Measurements from ENCODE around the gene EIF4B.

EIF4B gene

DNA sequence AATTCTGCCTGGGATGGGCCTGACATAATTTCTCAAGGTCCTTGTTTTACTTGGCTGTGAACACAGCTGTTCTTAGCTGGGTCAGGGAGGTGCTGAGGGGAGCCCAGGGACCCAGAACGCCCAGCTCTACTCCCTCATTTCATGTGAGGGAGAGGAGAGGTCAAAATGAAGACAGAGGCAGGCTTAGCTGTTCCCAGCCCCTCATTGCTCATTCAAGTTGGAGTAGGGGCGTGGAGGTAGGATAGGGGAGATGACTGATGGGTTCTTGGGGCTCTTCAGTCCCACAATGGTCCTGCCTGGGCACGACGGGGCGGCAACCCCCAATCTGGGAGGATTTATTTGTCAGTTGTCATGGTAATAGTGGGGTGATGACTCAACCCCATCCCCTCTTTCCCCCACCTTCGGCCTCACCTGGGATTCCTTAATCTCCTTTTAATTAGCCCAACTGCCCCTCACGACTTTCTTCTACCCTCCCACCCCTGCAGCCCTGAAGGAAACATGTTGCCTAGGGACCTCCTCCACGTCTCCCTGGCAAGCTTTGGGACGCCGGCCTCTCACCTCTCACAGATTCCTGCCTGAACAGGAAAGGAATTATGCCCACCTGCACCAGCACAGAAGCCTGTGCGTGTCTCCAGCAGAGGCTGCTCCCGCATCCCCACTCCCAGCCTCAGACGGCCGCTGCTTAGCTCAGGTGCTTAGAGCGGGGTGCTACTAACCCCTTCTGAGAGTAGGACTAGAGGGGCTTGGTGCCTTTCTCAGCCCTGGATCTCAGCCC, 62.7 kb downstream of the EIF4B start:
- H3K36me3 Mint-ChIP-seq (ENCODE audit: insufficient read depth), result peaks cover 57% of the 10 kb centered on the region
- ATAC-seq (replicated peaks) (no peak), DNase-seq (no peak)
- H3K9me3 Mint-ChIP-seq, result no peaks in the 10 kb centered on the region
- H3K27me3 Mint-ChIP-seq, result no peaks in the 10 kb centered on the region
- H3K4me3 Mint-ChIP-seq, result no peak overlapping the region
- peak overlapping the region; percentile 41 to 74 for H3K27ac Mint-ChIP-seq
- peaks cover 20 to 33% of the 10 kb centered on the region in 2 donors for H3K4me1 Mint-ChIP-seq (ENCODE audit: low read depth in 2 of 2)

DNA sequence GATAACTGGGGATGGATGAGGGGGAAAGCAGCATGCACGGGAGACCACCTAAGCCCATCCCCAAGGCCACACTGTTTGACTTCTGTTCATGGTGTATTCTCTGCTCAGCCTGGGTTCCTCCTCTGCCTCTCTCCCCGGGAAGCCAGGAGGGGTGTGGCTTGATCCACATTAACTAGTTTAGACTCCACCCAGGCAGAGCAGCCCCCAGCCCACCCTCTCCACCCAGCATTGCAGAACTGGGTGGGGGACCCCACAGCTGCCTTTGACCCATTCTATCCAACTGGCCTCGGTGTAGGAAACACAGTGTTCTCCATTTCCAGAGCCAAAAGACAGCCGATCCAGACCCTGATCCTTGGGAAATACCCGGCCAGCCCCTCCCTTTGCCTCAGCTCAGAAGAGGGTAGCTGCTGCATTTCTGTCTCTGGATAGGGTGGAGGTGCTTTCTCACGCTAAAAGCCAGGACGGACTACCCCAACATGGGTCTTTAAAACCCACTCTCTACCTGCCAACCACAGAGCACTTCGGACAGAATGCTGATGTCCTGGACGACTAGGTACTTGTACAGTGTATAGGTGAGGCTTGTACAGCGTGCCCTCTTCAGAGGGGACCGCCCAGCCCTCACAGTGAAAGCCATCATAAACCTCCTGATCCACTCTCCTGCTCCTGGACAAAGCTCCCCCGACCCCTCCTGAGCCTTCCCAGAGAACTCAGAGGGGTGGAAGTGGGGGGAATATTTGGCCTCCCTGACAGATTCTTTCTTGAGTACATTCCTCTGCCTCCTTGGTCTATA, 63.6 kb downstream of the EIF4B start:
- ATAC-seq (replicated peaks) (no peak), DNase-seq (no peak)
- H3K27ac Mint-ChIP-seq, result peak overlapping the region; percentile 41 to 74
- H3K4me1 Mint-ChIP-seq (ENCODE audit: low read depth in 2 of 2), result peaks cover 27 to 41% of the 10 kb centered on the region in 2 donors
- no peak overlapping the region for H3K4me3 Mint-ChIP-seq
- H3K27me3 Mint-ChIP-seq, result no peaks in the 10 kb centered on the region
- H3K9me3 Mint-ChIP-seq, result no peaks in the 10 kb centered on the region
- peaks cover 58% of the 10 kb centered on the region for H3K36me3 Mint-ChIP-seq (ENCODE audit: insufficient read depth)

DNA sequence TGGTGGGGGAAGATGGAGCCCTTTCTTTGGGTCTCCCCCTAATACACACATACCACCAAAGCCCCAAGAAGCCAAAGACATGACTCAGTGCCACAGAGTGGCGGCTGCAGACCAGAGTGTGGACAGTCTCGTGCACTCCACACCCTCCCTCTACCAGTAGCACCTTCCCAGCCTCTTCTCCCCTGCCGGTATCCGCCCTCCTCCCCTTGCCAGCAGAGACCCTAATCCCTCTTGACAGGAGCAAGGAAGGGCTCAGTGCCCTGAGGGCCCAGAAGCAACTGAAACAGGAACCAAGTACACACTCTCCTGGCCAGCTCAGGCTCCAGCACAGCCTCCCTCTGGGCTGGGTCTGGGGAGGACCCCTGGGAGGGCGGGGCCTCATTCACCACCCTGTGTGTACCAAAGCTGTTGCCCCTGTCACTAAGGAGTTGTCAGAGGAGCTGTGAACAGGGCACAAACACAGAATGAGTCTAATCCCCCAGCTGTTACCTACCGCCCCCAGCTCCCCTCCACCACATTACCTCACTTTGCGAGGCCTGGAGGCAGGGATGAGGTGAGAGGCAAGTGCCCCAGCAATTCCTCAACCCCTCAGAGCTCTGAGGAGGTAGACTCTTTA, 64.7 kb downstream of the EIF4B start:
- Mint-ChIP-seq H3K9me3 (no peaks in the 10 kb centered on the region), H3K36me3 (ENCODE audit: insufficient read depth) (peaks cover 63% of the 10 kb centered on the region), H3K27me3 (no peaks in the 10 kb centered on the region), H3K4me1 (ENCODE audit: low read depth in 2 of 2) (peaks cover 29 to 49% of the 10 kb centered on the region in 2 donors), H3K27ac (peak overlapping the region; percentile 74 to 75), H3K4me3 (no peak overlapping the region)
- DNase-seq (no peak), ATAC-seq (replicated peaks) (no peak)

DNA sequence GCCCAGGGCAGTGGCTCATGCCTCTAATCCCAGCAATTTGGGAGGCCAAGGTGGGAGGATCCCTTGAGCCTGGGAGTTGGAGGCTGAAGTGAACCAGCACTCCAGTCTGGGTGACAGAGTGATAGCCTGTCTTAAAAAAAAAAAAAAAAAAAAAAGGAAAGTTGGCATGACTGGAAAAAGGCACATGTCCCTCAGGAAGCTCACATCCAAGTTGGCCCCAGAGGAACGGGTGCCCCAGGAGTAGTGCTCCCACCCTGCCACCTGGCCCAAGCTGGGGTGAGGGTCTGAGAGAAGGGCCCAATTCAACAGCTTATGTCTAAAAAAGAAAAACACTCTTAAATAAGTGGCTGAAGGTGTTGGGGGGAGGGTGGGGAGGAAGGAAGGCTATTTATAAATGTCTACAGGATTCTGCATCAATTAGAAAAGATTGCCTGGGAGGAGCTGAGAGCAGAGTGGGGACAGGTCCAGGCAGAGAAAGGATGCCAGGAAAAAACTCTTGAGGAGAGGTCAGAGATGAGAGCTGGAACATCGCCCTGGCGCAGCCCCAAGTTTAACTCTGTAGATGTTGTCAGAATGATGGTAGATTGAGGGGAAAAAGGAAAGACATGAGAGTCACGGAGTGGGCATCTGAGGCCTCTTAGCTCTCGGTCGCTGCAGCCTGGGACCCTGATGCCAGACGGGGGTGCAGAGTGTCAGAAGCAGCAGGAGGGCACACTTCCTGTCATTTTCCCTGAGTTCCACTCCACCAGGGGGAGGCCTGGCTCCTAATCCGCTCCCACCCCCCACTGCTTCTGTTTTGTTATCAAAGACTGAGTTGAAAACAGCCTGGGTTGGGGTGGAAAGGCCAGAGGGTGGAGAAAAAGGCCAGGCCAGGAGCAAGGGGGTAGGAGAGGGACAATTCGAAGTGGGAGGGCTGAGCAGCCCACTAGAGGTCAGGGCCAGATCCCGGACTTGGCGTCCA, 65.6 kb downstream of the EIF4B start:
- no peak for DNase-seq
- H3K27ac Mint-ChIP-seq, result peak overlapping the region; percentile 74 to 75
- H3K9me3 Mint-ChIP-seq, result no peaks in the 10 kb centered on the region
- no peak overlapping the region for H3K4me3 Mint-ChIP-seq
- ATAC-seq (replicated peaks), result no peak
- peaks cover 61% of the 10 kb centered on the region for H3K36me3 Mint-ChIP-seq (ENCODE audit: insufficient read depth)
- no peaks in the 10 kb centered on the region for H3K27me3 Mint-ChIP-seq
- H3K4me1 Mint-ChIP-seq (ENCODE audit: low read depth in 2 of 2), result peaks cover 31 to 47% of the 10 kb centered on the region in 2 donors

DNA sequence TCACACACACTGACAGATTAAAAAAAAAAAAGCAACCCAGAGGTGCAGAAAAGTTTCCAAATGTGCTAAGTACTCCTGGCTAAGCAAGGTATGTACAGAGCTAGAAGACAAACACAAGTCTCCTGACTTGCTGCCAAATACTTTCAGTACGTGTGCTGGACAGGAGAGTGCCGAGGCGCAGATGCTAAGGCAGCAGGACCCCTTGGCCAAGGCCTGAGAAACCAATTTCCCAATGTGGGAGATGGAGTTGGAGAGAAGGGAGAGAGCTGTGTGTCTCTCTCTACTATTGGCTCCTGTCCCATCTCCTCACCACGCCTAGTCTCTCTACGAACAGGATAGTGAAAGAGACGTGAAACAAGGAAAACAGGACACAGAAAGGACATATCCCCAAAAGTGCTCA, 67.6 kb downstream of the EIF4B start:
- Mint-ChIP-seq H3K9me3 (no peaks in the 10 kb centered on the region), H3K27me3 (no peaks in the 10 kb centered on the region), H3K4me3 (no peak overlapping the region), H3K27ac (peak overlapping the region in 1 of 2 donors; percentile 26), H3K4me1 (ENCODE audit: low read depth in 2 of 2) (peaks cover 38 to 55% of the 10 kb centered on the region in 2 donors), H3K36me3 (ENCODE audit: insufficient read depth) (peaks cover 69% of the 10 kb centered on the region)
- no peak for DNase-seq
- ATAC-seq (replicated peaks), result no peak

DNA sequence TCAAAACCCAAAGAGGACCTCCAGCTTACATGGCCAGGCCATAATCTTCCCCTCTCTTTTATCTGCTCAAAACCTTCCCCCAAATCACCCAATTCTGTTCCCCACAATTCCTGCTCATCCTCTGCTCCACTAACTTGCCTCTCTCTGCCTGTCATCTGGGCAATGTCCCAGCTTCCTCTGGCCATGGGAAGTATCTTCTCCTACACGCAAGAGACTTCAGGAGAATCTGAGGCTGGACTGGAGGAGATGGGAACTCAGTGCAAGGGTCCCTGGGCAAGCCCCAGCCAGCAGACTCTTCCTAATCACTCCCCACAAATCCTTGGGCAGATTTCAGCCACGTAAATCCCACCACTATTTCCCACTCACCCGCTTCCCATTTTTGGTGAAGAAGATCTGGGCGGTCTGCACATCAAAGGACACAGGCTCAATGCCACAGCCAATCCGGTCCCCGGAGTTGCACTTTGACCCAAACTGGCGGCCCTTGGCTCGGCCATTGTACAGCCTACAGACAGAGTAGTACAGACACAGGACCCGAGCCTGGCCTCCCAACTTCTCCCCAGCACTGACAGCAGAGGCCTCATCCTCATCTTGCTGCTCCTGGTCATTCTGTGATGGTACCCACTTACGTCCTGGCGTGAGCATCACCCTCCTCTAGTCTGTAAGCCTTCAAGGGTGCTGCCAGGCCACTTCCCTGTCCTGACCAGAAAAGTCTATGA, 68.2 kb downstream of the EIF4B start:
- peak overlapping the region; percentile 26 to 39 for H3K27ac Mint-ChIP-seq

DNA sequence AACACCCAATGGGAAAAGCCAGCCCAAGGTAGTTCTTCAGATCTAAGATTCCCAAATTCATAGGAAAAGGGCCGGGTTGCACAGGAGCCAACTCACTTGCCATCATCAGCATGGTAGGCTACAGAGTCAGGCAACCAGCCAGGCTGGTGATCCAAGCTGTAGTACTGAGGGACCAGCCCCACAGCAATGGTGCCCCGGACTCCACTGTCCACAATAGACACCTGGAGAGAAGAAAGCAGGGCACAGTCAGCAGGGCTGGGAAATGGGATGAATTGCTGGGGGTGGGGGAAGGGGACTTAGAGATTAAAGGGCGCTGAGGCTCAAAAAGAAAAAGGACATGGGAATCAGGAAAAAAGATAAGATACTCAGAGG, 68.7 kb downstream of the EIF4B start:
- Mint-ChIP-seq H3K36me3 (ENCODE audit: insufficient read depth) (peaks cover 74% of the 10 kb centered on the region), H3K4me1 (ENCODE audit: low read depth in 2 of 2) (peaks cover 45 to 61% of the 10 kb centered on the region in 2 donors), H3K4me3 (no peak overlapping the region), H3K27ac (peak overlapping the region; percentile 26 to 39), H3K27me3 (no peaks in the 10 kb centered on the region), H3K9me3 (no peaks in the 10 kb centered on the region)
- DNase-seq, result no peak
- ATAC-seq (replicated peaks), result no peak

More for the DNA sequence above, 68.2 kb downstream of the EIF4B start:
- Mint-ChIP-seq H3K4me1 (ENCODE audit: low read depth in 2 of 2) (peaks cover 41 to 57% of the 10 kb centered on the region in 2 donors), H3K9me3 (no peaks in the 10 kb centered on the region), H3K27me3 (no peaks in the 10 kb centered on the region), H3K4me3 (no peak overlapping the region), H3K36me3 (ENCODE audit: insufficient read depth) (peaks cover 70% of the 10 kb centered on the region)
- ATAC-seq (replicated peaks) (no peak), DNase-seq (no peak)

DNA sequence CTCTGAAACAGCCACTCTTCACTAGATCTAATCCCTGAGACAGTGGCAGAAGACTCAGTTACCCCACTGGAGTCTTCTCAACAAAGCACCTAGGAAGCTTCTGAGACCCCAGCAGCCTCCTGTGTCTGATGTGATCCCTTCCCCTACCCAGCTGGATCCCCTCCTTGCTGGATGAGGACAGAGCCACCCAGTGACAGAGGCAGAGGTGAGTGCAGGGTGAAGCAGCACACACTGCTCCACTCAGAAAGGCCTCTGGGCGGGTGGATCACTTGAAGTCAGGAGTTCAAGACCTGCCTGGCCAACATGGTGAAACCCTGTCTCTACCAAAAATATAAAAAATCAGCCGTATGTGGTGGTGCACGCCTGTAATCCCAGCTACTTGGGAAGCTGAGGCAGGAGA, 70.2 kb downstream of the EIF4B start:
- Mint-ChIP-seq H3K9me3 (no peaks in the 10 kb centered on the region), H3K4me3 (peak overlapping the region in 1 of 2 donors; percentile 22), H3K27me3 (no peaks in the 10 kb centered on the region), H3K27ac (peak overlapping the region in 1 of 2 donors; percentile 44), H3K4me1 (ENCODE audit: low read depth in 2 of 2) (peaks cover 43 to 62% of the 10 kb centered on the region in 2 donors), H3K36me3 (ENCODE audit: insufficient read depth) (peaks cover 65% of the 10 kb centered on the region)
- DNase-seq, result no peak
- ATAC-seq (replicated peaks), result no peak

DNA sequence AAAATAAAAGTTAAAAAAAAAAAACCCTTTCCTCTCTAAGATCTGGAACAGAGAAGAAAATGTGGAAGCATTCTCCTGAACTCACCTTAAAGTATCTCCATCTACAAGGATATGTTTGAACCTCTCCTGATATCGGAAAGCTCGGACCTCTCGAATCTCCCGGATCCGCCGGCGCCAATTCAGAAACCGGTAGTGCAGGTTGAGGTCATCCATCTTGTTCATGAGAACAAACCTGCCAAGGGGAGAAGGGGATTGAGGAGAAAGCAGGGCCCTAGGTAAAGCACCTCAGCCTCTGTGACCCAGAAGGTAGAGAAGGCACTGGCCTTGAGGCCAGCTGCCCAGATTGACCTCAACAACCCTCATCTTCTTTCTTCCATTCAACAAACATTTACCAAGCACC, 70.8 kb downstream of the EIF4B start:
- Mint-ChIP-seq H3K36me3 (ENCODE audit: insufficient read depth) (peaks cover 60% of the 10 kb centered on the region), H3K4me3 (peak overlapping the region; percentile 86 to 97), H3K4me1 (ENCODE audit: low read depth in 2 of 2) (peaks cover 41 to 59% of the 10 kb centered on the region in 2 donors), H3K9me3 (no peaks in the 10 kb centered on the region), H3K27me3 (no peaks in the 10 kb centered on the region), H3K27ac (peak overlapping the region; percentile 44 to 98)
- no peak for DNase-seq
- ATAC-seq (replicated peaks), result no peak

DNA sequence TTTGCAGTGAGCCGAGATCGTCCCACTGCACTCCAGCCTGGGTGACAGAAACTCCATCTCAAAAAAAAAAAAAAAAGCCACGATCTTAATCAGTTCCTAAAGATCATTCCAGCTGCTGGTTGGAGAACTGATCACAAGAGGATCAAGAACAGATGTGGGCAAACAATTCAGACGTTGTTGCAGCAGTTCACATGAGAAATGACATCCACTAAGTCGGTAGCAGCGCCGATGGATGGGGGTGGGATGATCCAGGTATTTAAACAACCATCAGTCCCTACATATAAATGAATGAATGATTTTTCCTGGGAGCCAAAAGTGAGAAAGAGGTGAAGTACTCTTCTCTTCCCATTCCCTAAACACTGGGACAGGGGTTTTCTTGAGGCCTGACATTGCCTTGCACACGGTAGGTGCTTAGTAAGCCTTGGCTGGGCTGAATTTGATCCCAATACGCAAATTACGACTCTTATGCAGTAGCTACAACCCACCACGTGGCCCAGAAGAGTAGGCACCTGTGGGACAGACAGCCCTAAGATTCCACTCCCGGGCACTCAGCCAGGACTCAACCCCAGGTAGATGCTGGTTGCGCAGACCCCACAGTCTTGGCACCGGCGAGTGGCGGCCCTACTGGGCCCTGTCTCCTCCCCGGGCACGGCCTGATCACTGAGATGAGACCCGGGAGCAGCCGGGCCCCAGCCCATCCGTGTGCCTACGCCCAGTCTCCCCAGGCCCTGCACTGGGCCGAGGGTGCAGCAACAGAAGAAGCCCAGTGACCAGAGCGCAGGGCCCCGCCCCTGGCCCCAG, 72.4 kb downstream of the EIF4B start:
- H3K27me3 Mint-ChIP-seq, result no peaks in the 10 kb centered on the region
- peak overlapping the region; percentile 86 to 97 for H3K4me3 Mint-ChIP-seq
- peaks cover 45% of the 10 kb centered on the region for H3K36me3 Mint-ChIP-seq (ENCODE audit: insufficient read depth)
- ATAC-seq (replicated peaks), result peak; percentile 44
- H3K4me1 Mint-ChIP-seq (ENCODE audit: low read depth in 2 of 2), result peaks cover 38 to 55% of the 10 kb centered on the region in 2 donors
- peak overlapping the region; percentile 94 to 98 for H3K27ac Mint-ChIP-seq
- no peaks in the 10 kb centered on the region for H3K9me3 Mint-ChIP-seq
- DNase-seq, result peak in 2 of 3 experiments; percentile 36 to 44

DNA sequence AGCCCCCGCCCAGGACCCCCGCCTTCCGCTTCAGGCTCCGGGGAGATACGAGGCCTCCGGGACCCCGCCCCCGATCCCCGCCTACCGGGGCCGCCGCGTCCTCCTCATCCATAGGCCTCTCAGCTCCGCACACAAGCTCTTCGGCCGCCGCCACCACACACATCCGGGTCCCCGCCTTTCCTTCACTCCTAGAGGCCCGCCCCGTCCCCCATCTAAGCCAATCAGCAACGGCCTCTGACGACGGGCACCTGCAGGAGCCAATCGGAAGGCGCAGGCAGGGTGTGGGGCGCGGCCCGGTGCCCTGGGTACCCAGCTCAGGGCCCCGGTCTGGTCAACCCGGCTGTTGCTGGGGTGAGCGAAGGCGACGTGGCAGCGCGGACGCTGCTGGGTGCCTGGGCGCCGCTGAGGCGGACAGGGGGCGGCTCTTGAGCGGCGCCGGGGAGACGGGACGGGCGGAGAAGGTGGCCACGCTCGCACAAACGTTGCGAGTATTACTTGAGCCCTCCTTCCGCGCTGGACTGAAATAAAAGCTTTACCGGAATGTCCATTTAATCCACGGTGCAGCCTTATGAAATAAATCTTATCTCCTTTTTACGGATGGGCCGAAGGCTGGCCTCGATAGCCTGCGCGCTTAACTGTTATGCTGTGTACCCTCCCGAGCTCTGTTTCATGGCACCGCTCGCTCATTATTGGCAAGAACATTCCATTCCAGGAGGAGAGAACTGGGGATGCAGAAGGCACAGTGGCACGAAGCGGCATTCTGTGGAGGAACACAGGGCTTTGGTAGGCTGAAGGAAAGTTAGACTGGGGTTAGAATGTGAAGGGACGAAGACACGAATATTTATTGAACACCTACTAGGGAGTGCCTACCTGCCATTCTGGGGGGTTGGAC, 73.2 kb downstream of the EIF4B start, which contains the start of gene SPRYD3:
Gene SPRYD3, minus strand, starts transcription at position 165 of the 892 bp plus-strand sequence. Its CDS starts 57 bp downstream, at position 108.
- ATAC-seq (replicated peaks), result peak; percentile 95
- Mint-ChIP-seq H3K36me3 (ENCODE audit: insufficient read depth) (peaks cover 38% of the 10 kb centered on the region), H3K4me1 (ENCODE audit: low read depth in 2 of 2) (peaks cover 33 to 48% of the 10 kb centered on the region in 2 donors), H3K9me3 (no peaks in the 10 kb centered on the region), H3K4me3 (peak within 1 kb of the TSS; percentile 86 to 97), H3K27ac (peak within 1 kb of the TSS; percentile 94 to 98), H3K27me3 (no peaks in the 10 kb centered on the region)
- peak; percentile 96 to 100 (median 97) for DNase-seq
